GM13977 (cell line): ENCODE results near the gene OXSM.

ENCODE experiments used
- DNase-seq: peaks from one replicate; pipeline ENCODE4 v3.0.0; 2012; ENCODE audit warnings: low spot score
- in situ Hi-C: fragments of 300-500 bp; cut with MboI; formaldehyde crosslinking; loops from one replicate; pipeline ENCODE4 v1.12.0; 2022; ENCODE audit warnings: low sequenced_read_pairs, low pct_unique_long_range_greater_than_20kb, mixed read lengths, inconsistent platforms; ENCODE audit not compliant: unreplicated experiment
- TF ChIP-seq, protein P1 (sequence below): IDR thresholded peaks from 2 replicates; pipeline ENCODE4 v1.5.1; 2012; ENCODE audit warnings: mild to moderate bottlenecking, control low read depth; ENCODE audit not compliant: insufficient read depth; ENCODE audit errors: extremely low read depth, missing control alignments

The OXSM gene

DNA sequence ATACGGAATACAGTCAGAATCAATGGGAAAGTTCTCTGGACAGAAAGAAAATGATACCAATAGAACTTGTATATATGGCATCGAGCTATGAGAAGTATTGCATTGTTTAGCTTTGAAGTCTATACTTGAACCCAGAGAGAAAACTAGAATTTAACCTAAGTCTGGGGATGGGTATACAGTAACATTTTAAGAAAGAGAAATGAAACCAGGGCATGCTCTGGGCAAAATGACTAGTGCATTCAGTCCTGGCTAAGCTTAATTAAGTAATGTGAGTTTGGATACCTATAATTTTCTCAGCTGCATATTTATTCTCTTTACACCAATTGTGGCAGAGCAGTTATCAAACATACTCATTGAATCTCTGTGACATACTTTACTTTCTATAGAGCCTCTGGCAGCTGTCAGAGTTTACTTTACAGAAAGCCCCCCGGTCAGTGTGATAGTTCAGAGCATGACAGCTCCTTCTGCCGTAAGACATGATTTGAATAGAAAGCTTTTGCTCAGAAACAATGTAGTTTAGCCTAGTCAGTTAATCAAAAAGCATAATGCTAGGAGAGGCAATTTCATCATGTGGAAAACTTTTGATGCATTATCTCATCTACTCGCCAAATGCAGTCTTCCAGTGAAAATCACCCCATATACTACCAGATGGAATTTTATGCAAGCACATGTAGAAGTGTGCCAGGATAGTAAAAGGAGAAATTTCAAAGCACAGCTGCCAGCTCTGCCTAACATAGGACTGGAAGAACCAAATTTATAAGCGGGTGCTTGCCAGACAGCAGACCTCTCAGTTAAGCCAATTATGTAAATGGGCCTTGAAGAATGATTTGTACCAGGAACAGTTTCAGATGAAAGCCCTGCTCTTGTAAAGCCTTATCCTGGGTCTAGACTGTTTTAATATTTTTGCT, 40.7 kb downstream of the OXSM start:
- in situ Hi-C loops: no loop called here
- no peak for DNase-seq
- TF ChIP-seq, protein P1, sequence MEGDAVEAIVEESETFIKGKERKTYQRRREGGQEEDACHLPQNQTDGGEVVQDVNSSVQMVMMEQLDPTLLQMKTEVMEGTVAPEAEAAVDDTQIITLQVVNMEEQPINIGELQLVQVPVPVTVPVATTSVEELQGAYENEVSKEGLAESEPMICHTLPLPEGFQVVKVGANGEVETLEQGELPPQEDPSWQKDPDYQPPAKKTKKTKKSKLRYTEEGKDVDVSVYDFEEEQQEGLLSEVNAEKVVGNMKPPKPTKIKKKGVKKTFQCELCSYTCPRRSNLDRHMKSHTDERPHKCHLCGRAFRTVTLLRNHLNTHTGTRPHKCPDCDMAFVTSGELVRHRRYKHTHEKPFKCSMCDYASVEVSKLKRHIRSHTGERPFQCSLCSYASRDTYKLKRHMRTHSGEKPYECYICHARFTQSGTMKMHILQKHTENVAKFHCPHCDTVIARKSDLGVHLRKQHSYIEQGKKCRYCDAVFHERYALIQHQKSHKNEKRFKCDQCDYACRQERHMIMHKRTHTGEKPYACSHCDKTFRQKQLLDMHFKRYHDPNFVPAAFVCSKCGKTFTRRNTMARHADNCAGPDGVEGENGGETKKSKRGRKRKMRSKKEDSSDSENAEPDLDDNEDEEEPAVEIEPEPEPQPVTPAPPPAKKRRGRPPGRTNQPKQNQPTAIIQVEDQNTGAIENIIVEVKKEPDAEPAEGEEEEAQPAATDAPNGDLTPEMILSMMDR: no peak

DNA sequence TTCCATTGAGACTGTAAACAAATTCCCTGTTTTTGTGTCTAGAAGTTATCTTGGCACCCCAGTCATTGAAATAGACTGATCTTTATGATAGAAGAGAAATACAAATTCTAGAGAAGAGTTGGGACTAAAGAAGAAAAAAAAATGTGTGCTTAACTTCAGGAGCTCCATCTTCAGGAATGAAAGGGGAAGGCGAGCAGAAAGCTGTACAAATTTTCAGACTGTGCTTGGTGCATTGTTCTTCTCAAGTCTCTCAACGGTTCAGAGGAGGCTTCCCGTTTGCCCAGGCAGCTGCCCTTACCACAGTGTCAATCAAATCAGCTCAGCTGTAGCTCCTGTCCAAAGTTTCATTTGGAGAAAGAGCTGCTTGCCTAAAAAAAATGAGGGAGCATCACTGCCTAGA, 41.7 kb downstream of the OXSM start:
- TF ChIP-seq, protein P1: no peak
- DNase-seq: no peak
- in situ Hi-C loops: no loop called here

DNA sequence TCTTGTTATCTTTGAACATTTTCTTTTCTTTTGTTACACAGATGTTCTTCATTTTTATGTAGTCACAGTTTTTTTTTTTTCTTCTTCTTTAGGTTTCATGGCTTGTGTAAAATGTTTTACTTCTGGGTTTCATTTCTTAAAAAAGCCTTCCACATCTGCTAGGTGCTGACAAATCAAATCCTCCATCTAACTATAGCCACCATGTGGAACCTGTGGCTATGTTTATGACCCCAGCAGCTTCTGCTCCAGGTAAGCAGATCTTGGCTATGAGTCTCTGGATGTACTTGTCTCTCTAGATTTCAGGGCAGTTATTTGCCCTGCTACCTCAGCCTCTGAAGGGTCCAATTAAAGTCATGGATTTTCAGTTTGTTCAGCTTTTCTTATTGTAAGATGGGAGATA, 44.5 kb downstream of the OXSM start:
- in situ Hi-C loops: no loop called here

DNA sequence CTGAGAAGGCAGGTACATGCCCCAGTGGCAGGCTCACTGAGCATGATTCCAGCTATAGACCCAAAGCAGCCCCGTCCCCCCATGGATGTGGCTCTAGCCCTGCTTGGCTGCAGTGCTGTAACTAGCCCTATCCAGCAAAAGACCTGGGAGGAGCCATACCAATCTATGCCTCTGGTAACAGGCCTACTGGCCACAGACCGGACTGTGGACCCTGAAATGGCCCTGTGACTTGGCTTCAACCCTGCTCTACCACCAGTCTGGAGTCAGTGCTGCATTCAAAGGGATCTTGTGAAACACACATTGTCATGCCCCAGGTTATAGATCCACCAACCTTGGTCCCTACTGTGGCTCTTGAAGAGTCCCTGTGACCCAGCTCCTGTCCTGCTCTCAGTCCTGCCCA, 46.7 kb downstream of the OXSM start:
- no peak for DNase-seq
- TF ChIP-seq, protein P1: no peak
- in situ Hi-C loops: no loop called here

More for the DNA sequence above, 44.5 kb downstream of the OXSM start:
- DNase-seq: no peak
- TF ChIP-seq, protein P1: no peak

DNA sequence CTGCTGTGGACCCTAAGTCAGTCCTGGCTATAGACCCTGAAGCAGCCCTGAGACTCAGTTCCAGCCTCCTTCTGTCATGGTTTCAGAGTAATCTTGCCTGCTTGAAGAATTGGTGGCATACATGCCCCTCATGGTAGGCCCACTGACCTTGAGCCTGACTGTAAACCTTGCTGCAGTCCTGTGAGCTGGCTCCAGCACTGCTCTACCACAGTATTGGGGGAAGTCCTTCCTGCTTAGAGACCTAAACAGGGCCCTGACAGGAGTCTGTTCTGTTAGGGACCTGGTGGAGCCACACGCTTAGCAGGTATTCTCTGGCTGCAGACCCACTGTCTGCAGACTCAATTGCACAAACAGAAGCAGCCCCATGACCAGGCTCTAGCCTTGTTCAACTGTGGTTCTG, 47.1 kb downstream of the OXSM start:
- TF ChIP-seq, protein P1: no peak
- in situ Hi-C loops: no loop called here
- DNase-seq: no peak

DNA sequence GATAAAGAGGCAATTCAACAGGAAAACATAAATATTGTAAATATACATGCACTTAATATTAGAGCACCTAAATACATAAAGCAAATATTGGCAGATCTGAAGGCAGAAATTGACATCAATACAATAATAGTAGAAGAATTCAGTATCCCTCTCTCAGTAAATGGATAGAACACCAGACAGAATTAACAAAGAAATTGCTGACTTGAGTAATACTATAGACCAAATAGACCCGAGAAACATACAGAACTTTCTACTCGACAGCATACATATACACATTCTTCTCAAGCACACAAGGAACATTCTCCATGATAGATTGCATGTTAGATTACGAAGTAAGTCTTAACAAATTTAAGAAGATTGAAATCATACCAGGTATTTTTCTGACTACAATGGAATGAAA, 50.2 kb downstream of the OXSM start:
- TF ChIP-seq, protein P1: no peak
- in situ Hi-C loops: no loop called here

More for the DNA sequence above, 50.2 kb downstream of the OXSM start:
- DNase-seq: no peak
